Muscle of back (tissue), 13 donors: ENCODE data around the gene COL4A6. TPM values are rescaled to one million over a fixed set of nuclear protein-coding genes. Genes with fewer than 3 reads are reported as not detected.
"Not testable (repeated sequence)": the region's sequence is repeated elsewhere in the genome, so short reads cannot be mapped to it uniquely, and the experiment has no call there.

ENCODE experiments used
- DNase-seq, 3 donors: peaks; one replicate each; pipeline versions ENCODE4 v3.0.0 to v3.0.0-alpha.2; 2013
- long read RNA-seq, 9 donors: transcript quantifications; one replicate each; lab custom pipeline, GENCODE V29; 2026
- polyA plus RNA-seq, 10 donors: library from polyadenylated mRNA; unstranded; fragments of 120-200 nt; gene quantifications; one replicate each; pipeline ENCODE4 v1.2.1, GENCODE V29; 2013; ENCODE audit not compliant: insufficient read length in 10 of 10

COL4A6 gene
- polyA plus RNA-seq, result 1 to 10 TPM; 1.2 to 4.6 (median 1.6) TPM
- long read RNA-seq, donor 1, result 0 reads
- long read RNA-seq, donor 2, result 0 reads
- long read RNA-seq, donor 3, result 0 reads
- long read RNA-seq, donor 4, result 0 reads
- long read RNA-seq, donor 5, result 0 reads
- long read RNA-seq, donor 6, result 0 reads
- long read RNA-seq, donor 7, result 0 reads
- long read RNA-seq, donor 8, result 0 reads
- long read RNA-seq, donor 9, result 0 reads

DNA sequence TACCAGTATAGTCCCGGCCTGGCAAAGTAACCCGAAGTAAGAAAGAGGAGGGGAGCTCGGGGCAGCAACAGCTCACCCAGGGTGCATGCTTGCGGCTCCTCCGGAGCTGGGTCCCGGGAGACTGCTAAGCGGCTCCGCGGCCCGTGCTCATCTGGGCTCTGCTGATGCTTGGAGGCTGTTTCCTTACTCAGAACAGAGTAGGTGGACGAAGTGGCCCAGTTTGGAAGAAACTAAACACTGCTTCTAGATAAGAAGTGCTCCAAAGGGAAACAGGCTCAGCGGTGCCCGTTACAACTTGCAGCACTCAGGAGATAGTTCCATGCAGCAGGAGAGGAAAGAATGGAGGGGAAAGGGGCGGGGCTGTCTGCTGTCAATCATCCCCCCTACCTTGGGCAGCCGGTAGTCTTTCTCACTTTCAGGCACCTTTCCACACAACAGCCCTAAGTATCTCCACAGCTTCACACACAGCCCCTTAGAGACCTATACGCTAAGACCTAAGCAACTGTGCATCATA, at the start of gene COL4A6:
Gene COL4A6, minus strand, starts transcription at position 313 of the 514 bp plus-strand sequence. Its CDS starts 226 bp downstream, at position 87.
- no peak for DNase-seq

DNA sequence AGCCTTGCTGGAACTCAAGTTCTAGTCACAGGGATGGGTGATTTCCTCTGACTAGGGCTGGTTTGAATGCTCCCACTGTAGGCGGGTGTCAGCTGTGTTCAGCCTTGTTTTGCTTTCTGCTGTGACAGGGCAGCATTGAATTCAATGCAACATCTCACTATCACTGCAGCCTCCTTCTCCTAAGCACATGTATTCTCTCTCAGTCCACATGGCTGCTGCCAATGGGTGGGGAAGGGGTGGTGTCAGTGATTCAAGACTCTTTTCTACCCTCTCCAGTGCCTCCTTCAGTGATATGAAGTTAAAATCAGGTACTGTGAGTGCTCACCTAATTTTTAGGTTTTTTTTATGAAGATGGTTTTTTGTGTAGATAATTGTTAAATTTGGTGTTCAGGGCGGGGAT, 47.7 kb upstream of the COL4A6 start:
- DNase-seq, result no peak

GRCh38 chrX:108484251-108484650, 46.0 kb upstream of the COL4A6 start:
- no peak for DNase-seq

DNA sequence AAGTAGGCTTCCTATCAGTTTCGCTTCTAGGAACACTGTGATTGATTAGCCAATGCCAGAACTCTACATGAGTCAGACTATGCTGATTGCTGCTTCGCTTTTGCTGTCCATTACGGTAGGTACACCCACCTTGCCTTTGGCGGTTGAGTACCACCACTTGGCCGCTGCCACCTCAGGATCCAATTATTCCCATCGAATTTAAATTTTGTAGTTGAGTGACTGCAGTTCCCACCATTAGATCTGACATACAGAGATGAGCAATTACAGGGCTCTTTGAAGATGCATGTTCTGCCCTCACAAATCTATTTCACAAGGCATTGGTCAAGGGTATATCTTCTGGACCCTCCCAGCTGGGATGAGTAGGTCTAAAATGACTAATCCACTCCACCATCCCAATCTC, 43.3 kb upstream of the COL4A6 start:
- not testable (repeated sequence) for DNase-seq

- no peak for DNase-seq
Observed at GRCh38 chrX:108473979-108474378, 35.8 kb upstream of the COL4A6 start.

- DNase-seq, result peak in 1 of 3 donors; percentile 26
Observed at GRCh38 chrX:108468486-108468885, 30.3 kb upstream of the COL4A6 start.

DNA sequence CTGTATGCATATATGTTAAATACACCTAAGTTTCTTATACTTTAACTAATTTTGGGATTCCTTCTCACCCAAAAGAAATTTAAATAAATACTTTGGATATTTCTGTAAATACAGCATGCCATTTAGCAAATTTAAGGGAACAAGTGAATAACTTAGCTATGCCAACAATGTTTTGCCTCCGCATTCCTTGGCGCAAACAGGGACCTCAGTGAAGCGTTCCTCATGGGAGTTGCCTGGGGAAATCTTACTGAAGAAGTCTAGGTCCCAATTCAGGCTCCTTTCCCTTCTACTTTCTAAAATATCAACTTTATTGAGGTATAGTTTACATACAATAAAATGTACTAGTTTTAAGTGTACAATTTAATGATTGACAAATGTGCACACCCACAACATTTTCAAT, 26.4 kb upstream of the COL4A6 start:
- no peak for DNase-seq

DNA sequence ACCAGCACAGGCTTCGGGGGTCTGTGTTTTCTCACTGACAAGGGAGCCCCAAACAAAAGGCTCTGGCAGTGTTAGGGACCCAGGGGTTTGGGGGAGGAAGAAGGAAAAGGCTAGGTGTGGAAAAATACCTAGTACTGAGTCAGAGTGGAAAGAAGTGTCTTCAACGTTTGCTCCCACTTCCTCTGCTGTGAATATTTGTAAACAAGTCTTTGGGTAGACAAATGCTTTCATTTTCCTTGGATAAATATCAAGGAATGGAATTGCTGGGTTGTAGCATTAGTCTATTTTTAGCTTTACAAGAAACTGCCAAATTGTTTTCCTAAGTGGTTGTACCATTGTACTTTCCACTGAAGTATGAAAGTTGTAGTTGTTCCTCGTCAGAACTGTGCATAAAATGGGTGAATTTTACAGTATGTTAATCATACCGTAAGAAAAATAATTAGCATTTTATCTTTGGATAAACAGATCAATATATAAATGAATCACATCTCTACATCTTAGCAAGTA, 18.8 kb upstream of the COL4A6 start:
- no peak for DNase-seq

DNA sequence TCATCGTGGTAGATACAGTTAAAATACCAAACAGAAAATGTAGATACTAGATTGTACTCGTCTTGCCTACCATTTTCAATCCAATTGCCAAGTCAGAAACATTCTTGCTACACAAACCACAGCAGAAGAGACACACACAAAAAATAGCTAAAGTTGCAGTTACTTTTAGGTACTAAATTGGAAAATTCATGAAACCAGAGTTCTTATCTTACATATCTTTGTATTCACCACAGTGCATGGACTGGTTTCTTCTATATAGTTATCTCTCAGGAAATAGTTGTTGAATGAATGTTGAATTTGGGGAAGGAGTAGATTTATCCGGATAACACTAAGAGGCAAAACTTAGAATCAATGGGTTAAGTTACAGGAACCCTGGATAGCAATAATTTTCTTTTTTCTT, 15.6 kb upstream of the COL4A6 start:
- DNase-seq, result no peak

GRCh38 chrX:108447303-108447702, 9.1 kb upstream of the COL4A6 start:
- no peak for DNase-seq

GRCh38 chrX:108442901-108443464, 4.8 kb upstream of the COL4A6 start:
- DNase-seq, result no peak

- DNase-seq, result peak; percentile 12 to 59 (median 22)
Observed at GRCh38 chrX:108439961-108440696, 1.9 kb upstream of the COL4A6 start.

- DNase-seq, result peak; percentile 56 to 81 (median 67)
Observed at GRCh38 chrX:108439426-108439942, 1.3 kb upstream of the COL4A6 start, which contains the start of gene COL4A5. COL4A5 (plus strand) TSS chrX:108439838; CDS start chrX:108440126, 288 bp downstream.

DNA sequence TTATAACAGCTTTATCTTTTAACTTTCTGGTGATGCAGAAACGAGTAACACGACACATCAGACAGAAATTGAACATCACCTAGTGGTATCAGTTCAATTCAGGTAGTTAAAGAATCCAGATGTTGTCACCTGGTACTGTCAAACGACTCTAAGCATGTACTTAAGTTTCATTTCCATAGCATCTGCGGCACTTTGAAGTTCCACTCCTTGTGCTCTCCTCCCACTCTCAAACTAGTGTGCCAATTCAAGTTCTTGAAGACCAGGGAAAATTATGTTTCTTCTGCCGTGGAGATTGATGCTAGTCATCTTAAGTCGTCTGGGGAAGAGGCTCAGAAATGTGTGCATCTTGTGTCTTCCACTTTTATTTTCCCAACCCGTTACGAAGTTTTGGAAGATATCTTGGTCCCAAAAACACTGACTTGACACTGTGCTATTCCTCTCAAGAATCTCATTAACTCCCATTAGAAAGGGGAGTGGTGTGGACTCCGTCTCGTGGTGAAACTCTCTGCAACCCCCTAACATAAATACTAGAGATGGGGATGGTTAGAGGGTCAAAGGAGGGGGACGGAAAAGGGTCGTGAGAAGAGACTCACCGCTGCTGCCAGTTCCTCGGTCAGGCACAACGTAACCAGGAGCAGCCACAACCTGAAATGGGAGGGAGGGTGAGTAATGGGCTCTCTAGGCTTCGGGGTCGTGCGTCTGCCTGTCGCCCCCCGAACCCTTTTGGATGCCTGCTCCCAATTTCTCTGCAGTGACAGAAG, 693 bp downstream of the COL4A6 start:
- DNase-seq, result no peak

DNA sequence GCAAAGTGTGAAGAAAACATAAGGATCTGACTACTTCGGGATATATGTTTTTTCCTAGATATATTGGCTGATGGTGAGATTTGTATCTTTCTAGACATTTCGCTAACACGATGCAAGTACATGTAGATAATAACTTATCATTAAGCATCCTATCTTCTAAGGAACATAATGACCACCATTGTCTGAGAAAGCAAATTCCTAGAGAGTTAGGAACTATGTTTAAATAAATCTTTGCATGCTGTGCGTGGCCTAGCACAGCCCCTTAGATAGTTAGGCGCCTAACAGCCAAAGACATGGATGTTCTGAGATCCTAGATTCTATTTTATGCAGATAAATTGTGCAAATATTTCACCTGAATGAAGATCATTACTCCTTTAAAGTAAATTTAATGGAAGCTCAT, 3.0 kb downstream of the COL4A6 start:
- no peak for DNase-seq

- DNase-seq, result no peak
Observed at GRCh38 chrX:108426262-108426661, 12.0 kb downstream of the COL4A6 start.

- DNase-seq, result no peak
Observed at GRCh38 chrX:108420481-108420880, 17.7 kb downstream of the COL4A6 start.

GRCh38 chrX:108419401-108419800, 18.8 kb downstream of the COL4A6 start:
- no peak for DNase-seq

DNA sequence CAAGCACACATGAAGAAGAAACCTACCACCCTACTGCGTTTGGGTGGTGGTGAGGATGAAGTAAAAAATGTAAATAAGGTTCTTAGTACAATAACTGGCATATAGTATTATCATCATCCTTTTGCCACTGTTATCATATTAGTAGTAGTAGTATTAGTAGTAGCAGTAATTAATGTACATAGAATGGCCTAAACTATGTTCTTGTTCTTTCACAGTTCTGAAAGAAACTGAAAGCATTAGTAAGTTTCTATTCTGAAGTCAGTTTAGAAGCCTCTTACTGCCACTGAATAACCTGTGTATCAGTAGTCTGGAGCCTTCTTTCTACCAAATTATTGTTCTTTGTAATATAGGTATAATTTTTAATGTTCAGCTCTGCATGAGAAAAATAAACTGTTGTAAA, 21.0 kb downstream of the COL4A6 start:
- DNase-seq, result no peak

- no peak for DNase-seq
Observed at GRCh38 chrX:108415891-108416290, 22.3 kb downstream of the COL4A6 start.

- no peak for DNase-seq
Observed at GRCh38 chrX:108415146-108415545, 23.1 kb downstream of the COL4A6 start.

DNA sequence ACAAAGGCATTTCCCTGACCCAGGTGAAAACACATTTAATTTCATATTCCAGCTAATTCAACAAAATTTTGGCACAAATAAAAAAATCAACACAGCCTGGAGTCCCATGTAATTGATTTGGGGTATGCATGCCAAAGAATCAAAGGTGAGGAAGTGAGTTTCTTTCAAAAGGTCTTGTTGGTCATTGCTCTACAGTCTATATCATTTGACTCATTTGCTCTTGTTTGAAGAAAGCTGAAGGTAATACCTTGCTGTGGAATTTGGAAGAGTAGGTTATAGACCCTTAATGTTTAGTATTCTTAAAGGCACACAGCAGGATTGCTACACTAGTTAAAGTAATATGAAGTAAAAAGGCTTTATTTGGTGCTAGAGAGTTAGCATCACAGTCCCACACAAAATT, 25.4 kb downstream of the COL4A6 start:
- DNase-seq, result no peak
